Right renal pelvis (tissue), 4 donors: Measurements from ENCODE around the gene NECTIN1. TPM values are rescaled to one million over a fixed set of nuclear protein-coding genes. Genes with fewer than 3 reads are reported as not detected.

Source experiments
- DNase-seq, 4 donors: peaks; one replicate each; pipeline ENCODE4 v3.0.0-alpha.2; 2013; ENCODE audit warnings: low read depth in 4 of 4, low spot score in 3 of 4, missing footprints in 1 of 4
- polyA plus RNA-seq, 4 donors: library from polyadenylated mRNA; unstranded; fragments of 120-200 nt; gene quantifications; one replicate each; pipeline ENCODE4 v1.2.1, GENCODE V29; 2013; ENCODE audit not compliant: insufficient read length in 4 of 4

Gene NECTIN1
- polyA plus RNA-seq, 4 donors: 38.6 to 45.6 (median 41.7) TPM

- DNase-seq: no peak
These were observed 5.8 kb upstream of the NECTIN1 start for GRCh38 chr11:119734788-119735187.

DNA sequence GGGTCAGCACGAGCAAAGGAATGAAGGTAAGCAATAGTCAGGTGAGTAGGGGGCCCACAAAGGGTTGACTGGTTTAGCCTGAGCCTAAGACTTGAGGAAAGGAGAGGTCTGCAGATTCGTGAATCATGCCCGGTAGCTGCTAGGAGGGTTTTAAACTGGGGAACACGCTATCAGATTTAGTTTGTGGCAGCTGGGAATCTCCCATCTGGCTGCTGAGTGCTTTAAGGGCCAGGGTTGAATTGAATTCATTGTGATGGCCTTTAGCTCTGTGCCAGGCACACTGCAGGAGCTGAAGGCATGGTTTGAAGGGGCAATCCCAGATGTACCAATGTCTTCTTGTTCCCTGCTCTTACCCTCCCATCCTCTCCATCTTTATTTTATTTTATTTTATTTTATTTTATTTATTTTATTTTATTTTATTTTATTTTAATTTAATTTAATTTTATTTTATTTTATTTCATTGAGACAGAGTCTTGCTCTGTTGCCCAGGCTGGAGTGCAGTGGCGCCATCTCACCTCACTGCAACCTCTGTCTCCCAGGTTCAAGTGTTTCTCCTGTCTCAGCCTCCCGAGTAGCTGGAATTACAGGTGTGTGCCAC, 1.9 kb upstream of the NECTIN1 start:
- no peak for DNase-seq

DNA sequence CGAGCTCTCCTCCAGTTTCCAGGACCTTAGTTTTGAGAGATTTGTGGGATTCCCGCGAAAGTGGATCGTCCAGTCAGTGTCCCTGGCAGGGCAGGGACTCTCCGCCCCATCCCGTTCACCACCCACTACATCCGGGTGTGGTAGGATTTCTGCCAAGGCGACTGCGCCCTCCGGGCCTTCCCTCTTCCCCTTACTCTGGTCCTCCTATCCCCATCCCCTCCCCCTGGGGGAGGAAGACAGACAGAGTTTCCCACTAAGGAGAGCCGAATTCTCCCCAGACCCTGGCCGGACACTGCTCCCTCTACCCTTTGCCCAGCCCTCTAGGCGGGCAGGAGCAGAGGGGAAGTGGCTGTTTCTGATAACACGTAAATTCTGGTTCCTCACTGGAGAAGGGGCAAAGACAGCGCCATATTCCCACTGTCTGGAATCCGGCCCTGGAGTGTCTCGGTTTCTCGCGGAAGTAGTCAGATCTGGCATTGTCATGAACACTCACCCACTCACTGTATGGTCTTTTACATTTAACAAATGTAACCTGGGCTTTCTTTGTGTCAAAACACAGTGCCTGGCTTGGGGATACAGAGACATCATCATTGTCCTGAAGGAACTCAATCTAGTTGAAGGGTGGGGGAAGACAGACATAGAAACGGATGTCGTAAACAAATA, 1.1 kb upstream of the NECTIN1 start:
- DNase-seq: no peak

DNA sequence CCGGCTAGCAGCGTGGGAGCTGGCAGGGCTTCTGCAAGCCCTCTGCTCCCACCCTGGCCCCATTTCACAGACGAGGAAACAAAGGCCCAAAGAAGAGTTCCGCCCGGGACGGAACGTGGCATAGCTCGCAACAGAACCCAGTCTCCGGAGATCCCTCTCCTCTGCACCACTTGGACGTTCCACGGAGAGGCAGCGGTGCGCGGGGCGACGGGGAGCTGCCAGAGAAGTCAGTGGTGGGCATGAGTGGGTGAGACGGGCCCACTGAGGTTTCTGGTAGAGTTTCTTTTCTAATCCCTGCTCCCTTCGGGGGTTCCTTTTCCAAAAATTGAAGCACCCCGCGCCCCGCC, 554 bp upstream of the NECTIN1 start:
- no peak for DNase-seq

- no peak for DNase-seq
These were observed 781 bp downstream of the NECTIN1 start for GRCh38 chr11:119728211-119728626.

GRCh38 chr11:119727523-119728151, 1.4 kb downstream of the NECTIN1 start:
- DNase-seq: no peak

- DNase-seq: no peak
These were observed 2.1 kb downstream of the NECTIN1 start for GRCh38 chr11:119726585-119727522.

- DNase-seq: no peak
These were observed 2.8 kb downstream of the NECTIN1 start for GRCh38 chr11:119726150-119726553.

GRCh38 chr11:119724956-119725355, 4.0 kb downstream of the NECTIN1 start:
- DNase-seq: no peak

GRCh38 chr11:119723952-119724325, 5.1 kb downstream of the NECTIN1 start:
- no peak for DNase-seq

DNA sequence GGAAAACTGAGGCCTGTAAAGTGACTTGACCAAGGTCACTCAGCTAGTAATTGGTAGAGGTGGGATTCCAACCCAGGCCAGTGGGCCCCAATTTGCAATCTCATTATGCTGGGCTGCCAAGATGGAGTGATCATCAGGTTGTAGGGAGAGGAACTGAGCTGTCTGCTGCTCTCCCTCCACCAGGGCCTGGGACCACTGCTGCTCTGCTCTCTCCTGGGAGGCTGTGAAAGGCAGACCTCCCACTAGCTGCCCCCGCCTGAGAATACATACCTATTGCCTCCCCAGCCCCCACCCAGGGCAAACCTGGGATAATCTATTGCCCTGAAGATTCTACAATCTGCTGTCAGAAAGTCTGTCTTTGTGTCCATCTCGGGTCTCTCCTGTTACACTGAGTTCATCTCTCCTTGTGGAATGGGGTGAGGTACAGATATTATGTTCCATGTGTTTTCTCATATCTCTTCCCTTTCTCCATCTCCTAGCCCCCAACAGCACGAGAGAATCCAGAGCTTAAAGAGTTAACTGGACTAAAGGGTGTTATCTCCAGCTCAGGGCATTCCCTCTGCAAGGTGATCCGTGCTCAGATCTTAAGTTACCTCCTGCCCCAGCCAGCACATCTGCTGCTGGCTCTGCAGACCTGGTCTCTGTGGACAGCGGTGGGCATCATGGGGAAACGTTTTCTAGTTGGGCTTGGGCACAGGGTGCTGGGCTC, 5.6 kb downstream of the NECTIN1 start:
- DNase-seq: no peak

- DNase-seq: no peak
These were observed 6.7 kb downstream of the NECTIN1 start for GRCh38 chr11:119722281-119722794.

DNA sequence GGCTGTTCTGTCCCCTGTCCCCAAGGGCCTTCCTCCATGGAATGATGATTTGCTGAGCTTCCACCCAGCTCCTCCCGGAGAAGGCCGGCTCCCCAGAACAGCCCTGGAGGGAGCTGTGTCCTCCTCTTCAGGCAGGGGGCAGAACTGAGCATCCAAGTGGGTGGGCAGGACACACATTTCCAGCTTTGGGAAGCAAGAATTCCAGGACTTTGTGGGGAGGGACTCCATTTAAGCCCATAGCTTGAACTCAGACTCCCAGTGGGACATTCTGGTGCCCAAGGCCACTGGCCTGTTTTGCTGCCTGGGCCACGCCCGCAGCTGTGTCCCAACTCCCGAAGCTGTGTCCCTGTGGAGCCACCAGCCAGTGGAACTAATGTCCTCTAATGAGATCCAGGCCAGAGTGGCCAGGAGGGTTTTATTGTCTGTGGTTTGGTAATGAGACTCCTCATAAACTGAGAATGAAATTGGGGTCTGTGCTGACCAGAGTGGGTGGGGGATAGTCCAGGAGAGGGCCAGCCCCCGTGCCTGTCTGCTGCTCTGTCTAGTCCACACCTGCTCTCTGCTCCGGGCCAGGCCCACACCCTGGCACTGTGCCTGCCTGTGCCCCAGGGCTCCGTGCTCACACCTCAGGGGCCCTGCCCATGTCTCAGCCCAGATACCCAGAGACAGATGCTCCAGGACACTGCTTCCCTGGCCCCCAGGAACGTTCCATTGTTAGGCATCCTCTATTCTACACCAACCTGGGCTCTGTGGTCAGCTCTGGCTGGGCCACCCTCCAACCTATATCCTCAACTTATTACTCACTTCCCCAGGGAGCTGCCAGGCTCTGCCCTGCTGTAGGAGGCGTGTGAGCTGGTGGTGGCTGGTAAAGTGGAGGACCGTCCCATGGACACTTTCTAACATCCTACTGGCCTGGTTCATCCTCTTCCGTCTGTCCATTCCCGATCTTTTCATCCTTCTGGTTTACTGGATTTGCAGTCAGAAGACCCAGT, 7.6 kb downstream of the NECTIN1 start:
- no peak for DNase-seq

DNA sequence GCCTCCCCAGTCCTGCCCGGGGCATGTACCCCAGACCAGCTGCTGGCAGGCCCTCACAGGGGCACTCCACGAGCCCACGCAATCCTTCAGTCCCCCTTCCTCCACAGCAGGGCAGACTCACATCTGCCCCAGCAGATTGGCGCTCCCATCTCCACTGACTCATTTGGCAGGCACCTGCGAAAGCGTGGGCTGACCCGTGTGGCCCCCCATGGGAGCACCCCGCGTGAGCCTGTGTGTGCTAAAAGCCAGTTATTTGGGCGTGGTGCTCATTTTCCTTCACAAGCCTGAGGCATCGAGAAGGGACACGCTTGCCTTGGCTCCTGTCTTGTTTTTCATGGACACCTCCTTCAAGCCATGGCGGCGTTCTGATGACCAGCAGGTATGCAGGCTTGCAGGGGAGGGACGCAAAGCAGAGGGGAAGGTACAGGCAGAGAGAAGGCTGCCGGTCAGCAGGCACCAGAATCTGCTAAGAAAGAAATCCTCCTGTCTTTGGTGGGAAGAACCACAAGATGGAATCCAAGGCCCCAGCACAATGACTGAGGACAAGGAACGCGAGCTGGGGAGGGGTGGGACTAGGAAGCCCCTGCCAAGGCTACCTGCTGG, 8.6 kb downstream of the NECTIN1 start:
- DNase-seq: no peak

DNA sequence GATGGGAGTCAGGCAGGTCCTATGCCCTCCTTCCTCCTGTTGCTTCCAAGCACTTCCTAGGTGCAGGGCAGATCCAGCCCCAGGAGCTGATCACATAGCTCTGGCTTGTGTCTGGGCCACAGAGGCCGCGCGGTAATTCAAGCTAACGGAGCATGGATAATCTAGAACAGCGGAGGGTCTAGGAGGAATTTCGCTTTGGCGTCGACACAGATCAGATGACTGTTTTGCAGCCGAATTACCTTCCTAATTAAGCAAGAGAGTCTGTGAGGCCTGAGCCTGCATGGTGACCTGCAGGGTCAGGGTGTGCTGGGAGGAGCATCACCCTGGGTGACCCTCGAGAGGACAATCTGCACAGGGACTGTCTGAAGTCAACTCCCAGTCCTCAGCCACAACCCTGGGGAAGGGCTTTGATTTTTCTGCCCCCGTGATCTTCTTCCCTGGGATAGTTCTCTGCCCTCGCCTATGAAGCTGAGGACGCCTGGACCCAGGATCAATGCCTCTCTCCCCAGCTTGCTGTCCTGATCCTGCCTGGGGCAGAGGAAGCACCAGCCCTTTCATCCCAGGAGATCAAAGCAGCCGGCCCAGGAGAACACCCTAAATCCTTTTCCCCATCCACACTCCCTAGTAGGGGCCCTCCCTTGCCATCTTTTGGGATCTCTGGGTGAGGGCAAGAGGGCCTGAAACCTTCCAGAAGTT, 11.0 kb downstream of the NECTIN1 start:
- DNase-seq: no peak

GRCh38 chr11:119716582-119717498, 12.2 kb downstream of the NECTIN1 start:
- no peak for DNase-seq

DNA sequence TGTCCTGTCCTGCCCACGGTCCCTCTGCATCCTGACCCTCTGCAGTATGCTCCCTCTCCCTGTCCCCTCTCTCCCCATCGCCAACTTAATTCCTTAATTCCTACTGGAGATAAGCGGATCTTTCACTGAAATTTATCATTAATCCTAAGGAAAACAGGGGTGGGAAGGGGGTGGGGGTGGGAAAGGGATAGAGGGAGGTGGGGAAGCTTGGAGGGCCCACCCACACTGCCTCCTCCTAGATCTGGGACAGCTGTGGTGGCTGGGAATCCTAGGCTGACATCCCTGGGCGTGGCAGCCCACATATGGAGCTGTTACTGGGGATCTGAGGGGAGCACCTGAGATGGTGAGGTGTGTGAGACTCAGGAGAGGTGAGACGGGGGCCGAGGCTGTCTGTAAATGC, 14.4 kb downstream of the NECTIN1 start:
- no peak for DNase-seq
